SIG-M5 treated with dmso at 0.1 percent for 504 hours (cell line): Measurements from ENCODE around the gene TSBP1.
A peak's percentile ranks its signal among the peaks of the same experiment; 100 is the strongest.
"Not testable (repeated sequence)": the region's sequence is repeated elsewhere in the genome, so short reads cannot be mapped to it uniquely, and the experiment has no call there.

Experiments used
- DNase-seq: peaks from one replicate; lab custom pipeline; 2025; ENCODE audit not compliant: unreplicated experiment; lab: John Stamatoyannopoulos, UW

The TSBP1 gene

GRCh38 chr6:32290886-32291450 is 80.7 kb downstream of the TSBP1 start:
- no peak for DNase-seq

DNA sequence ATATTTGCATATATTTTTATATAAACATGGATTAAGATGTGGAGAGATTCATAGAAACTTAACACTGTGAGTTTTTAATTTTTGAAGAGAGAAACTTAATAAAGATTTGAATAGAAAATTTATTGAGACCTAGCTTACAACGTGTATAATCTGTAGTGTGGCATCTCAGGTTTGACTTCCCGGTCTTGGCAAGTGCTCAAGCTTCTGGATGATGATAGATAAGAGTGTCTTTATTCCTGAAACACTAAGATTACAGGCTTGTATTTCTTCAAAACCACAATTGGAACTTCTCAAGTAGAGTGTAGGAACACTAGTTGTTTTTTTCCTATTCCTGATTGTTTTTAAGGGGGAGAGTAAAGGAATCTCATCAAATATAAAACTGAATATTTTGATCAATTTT is 83.3 kb downstream of the TSBP1 start:
- DNase-seq = no peak

DNA sequence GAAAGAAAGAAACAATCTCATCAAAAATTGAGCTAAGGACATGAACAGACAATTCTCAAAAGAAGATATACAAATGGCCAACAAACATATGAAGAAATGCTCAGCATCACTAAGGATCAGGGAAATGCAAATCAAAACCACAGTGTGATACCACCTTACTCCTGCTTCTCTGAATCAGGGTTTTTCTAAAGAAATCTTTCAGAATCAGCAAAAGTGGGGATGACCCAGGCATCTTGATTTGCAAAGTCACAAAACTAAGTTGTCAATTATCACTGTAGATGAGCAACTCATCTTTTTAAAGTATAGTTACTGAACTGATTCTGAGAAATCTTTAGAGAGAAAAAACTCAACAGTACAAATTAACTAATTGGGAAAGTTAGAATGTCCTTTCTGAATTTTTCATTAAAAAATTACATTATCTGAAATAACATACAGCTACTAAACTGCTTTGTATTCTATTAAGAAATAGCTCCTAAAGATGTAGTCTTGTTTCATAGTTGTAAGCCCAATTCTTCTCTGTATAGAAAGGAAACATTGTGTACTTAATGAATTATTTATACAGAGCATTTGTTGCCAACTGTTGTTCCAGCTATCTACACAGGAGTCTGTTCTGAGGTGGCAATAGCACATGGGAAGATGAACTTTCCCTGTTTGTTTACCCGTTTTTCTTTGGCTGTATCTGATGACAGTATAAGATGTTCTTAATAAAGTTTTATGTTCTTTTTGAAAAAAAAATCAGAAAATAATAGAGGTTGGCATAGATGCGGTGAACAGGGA is 97.7 kb downstream of the TSBP1 start:
- not testable (repeated sequence) for DNase-seq

- peak; percentile 35 for DNase-seq
Measured at GRCh38 chr6:32271429-32271828, 100.3 kb downstream of the TSBP1 start.

DNA sequence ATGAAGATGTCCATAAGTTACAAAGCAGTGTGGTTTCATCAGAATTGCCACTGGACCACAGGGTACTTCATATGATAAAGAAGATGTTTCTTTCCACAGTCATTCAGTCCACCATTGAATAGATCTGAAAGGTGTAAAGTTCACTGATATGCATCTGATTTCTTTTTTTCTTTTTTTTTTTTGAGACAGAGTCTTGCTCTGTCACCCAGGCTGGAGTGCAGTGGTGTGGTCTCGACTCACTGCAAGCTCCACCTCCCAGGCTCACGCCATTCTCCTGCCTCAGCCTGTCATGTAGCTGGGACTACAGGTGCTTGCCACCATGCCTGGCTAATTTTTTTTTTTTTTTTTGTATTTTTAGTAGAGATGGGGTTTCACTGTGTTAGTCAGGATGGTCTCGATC is 103.2 kb downstream of the TSBP1 start:
- not testable (repeated sequence) for DNase-seq

GRCh38 chr6:32267035-32267434 is 104.7 kb downstream of the TSBP1 start:
- DNase-seq = no peak

DNA sequence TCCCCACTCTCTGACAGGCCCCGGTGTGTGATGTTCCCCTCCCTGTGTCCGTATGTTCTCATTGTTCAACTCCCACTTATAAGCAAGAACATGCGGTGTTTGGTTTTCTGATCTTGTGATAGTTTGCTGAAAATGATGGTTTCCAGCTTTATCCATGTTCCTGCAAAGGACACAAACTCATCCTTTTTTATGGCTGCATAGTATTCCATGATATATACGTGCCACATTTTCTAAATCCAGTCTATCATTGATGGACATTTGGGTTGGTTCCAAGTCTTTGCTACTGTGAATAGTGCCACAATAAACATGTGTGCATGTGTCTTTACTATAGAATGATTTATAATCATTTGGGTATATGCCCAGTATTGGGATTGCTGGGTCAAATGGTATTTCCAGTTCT is 114.4 kb downstream of the TSBP1 start:
- DNase-seq = not testable (repeated sequence)

DNA sequence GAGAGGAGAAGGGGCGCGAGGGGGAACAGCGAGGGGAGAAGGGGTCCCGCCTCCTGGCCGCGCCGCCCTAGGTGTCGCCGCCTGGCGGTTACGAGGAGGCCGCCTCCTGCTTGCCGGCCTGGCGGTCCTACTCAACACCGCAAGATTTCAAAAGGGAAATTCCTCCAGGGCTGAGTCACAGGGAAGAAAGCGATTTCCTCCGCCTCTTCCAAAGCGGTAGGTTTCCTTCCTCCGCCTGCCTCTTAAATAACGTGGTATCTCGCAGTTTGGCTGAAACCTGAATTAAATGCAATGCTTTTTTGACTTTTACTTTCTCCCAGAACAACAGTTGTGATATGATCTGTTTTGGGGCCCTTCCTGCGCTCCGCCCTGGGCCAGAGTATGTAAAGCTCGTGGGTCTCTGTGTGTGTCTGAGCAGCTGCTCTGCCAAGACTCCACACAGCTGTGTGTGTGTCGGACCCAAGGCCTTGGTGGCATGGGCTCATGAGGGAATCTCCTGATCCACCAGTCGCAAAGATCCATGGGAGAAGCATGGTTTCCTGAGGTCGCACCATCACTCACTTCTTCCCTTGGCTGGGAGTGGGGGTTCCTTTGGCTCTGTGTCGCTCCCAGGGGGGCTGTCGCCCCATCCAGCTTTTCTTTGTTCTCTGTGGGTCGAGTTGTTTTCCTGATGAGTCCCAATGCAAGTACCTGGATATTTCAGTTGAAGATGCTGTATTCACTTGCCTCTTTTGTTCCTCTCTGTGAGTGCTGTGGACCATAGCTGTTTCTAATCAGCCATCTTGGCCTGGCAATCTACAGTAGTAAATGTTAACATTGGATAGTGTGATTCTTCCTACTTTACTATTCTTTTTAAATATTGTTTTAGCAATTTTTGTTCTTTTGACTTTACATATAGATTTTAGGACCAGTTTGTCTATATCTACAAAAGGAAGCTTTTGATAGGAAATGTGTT is 116.2 kb downstream of the TSBP1 start:
- peak; percentile 61 for DNase-seq

- no peak for DNase-seq
Measured at GRCh38 chr6:32254761-32255198, 116.9 kb downstream of the TSBP1 start.

- DNase-seq = no peak
Measured at GRCh38 chr6:32252331-32253009, 119.2 kb downstream of the TSBP1 start.

DNA sequence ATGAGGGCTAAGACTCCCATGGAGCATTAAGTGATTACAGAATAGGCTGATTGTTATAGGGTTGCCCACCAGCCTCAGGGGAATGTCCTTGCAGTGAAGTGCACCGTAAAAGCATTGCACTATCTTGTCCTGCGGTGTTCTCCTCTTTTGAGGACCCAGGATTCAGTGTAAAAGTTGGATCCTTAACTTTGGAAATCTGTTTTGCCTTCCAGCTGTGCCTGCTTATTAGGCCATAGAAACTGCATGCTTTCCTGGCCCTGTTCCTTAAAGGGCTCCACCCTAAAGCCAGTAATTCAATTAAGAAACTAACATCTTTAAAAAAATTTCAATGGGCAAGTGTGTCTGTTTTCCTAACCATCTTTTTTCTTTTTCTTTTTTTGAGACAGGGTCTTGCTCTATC is 122.4 kb downstream of the TSBP1 start:
- no peak for DNase-seq

GRCh38 chr6:32247401-32247800 is 124.3 kb downstream of the TSBP1 start:
- no peak for DNase-seq

GRCh38 chr6:32244946-32245398 is 126.7 kb downstream of the TSBP1 start:
- peak; percentile 39 for DNase-seq

DNA sequence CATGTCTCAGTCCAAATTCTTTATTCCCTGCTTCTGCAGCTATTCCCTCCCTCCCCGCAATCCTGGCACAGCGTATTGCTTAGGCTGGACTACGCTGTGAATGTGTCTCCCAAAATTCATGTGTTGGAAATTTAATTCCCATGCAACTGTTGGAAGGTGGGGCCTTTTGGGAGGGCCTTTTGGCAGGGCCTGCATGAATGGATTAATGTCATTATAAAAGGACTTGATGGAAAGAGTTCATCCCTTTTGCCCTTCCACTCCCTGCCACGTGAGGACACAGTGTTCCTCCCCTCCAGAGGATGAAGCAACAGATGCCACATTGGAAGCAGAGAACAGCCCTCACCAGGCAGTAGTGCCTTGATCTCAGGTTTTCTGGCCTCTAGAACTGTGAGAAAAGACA is 127.4 kb downstream of the TSBP1 start:
- no peak for DNase-seq
